DOHH2 (cell line): ENCODE results near the gene NR2F1-AS1.

ENCODE experiments used
- CTCF ChIP-seq: fragments of 200-600 bp; sonication (generic); IDR thresholded peaks from one replicate; pipeline ENCODE4 v1.5.1; 2014; ENCODE audit warnings: antibody characterized with exemption, mild to moderate bottlenecking, low read depth, low read length; ENCODE audit not compliant: poor library complexity, severe bottlenecking
- EZH2phosphoT487 ChIP-seq: fragments of 200-600 bp; sonication (generic); IDR thresholded peaks from 2 replicates; pipeline ENCODE4 v1.6.1; 2017; ENCODE audit warnings: borderline replicate concordance, mild to moderate bottlenecking, antibody characterized with exemption, low read length, moderate library complexity, mixed read lengths

DNA sequence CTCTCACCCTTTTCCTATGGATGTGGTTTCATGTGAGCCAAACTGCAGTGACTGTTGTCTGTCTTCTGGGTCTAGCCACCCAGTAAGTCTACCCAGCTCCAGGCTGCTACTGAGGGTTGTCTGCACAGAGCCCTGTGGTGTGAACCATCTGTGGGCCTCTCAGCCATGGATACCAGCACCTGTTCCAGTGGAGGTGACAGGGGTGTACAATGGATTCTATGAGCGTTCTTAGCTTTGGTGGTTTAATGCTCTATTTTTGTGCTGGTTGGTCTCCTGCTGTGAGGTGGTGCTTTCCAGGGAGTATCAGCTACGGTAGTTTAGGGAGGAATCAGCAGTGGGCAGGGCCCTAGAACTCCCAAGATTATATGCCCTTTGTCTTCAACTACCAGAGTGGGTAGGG lies 186.7 kb downstream of the NR2F1-AS1 start:
- TF ChIP-seq CTCF = no peak
- no peak for TF ChIP-seq EZH2phosphoT487
